Prostate gland (tissue), 2 donors: ENCODE measurements around the gene CCDC73.

Experiments
- POLR2A ChIP-seq: fragments of 450-650 bp; IDR thresholded peaks from one replicate; pipeline ENCODE4 v1.6.1; 2016; ENCODE audit warnings: antibody characterized with exemption, mild to moderate bottlenecking
- POLR2AphosphoS5 ChIP-seq: sonication (generic); formaldehyde crosslinking; IDR thresholded peaks from one replicate; pipeline ENCODE4 v1.6.1; 2017; ENCODE audit warnings: antibody characterized with exemption
- TF ChIP-seq, protein P1 (sequence below), 4 experiments: fragments of 200-600 bp in 2 of 4; fragments of 450-650 bp in 2 of 4; sonication (generic) in 2 of 4; IDR thresholded peaks; 1 replicate in 3 of 4; 2 replicates in 1 of 4; pipeline ENCODE4 v1.5.1; 2016 to 2019; ENCODE audit warnings: antibody characterized with exemption in 4 of 4, mild to moderate bottlenecking in 2 of 4, moderate library complexity in 2 of 4

DNA sequence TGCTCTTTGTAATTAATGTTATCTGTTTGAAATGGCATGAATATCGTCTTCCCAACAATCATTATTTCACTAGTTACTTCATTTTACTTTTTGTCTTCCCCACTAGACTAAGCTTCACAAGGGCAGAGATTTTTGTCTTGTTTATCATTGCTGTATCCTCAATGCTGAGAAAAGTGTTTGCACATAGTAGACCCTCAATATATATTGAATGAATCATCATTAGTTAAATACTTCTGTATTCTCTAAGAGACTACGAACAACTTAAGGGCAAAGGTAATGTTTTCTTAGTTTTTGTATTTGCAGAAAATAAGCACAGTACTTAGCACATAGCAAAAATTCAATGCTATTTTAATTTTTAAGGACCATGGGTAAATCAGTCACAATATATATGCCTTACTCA is 95.9 kb downstream of the CCDC73 start:
- TF ChIP-seq POLR2A, result no peak
- TF ChIP-seq, protein P1, sequence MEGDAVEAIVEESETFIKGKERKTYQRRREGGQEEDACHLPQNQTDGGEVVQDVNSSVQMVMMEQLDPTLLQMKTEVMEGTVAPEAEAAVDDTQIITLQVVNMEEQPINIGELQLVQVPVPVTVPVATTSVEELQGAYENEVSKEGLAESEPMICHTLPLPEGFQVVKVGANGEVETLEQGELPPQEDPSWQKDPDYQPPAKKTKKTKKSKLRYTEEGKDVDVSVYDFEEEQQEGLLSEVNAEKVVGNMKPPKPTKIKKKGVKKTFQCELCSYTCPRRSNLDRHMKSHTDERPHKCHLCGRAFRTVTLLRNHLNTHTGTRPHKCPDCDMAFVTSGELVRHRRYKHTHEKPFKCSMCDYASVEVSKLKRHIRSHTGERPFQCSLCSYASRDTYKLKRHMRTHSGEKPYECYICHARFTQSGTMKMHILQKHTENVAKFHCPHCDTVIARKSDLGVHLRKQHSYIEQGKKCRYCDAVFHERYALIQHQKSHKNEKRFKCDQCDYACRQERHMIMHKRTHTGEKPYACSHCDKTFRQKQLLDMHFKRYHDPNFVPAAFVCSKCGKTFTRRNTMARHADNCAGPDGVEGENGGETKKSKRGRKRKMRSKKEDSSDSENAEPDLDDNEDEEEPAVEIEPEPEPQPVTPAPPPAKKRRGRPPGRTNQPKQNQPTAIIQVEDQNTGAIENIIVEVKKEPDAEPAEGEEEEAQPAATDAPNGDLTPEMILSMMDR (IDR thresholded peaks at IDR 0.05), result no peak
- no peak for TF ChIP-seq POLR2AphosphoS5
